Measurements from ENCODE around the gene TNFRSF17.

TNFRSF17 gene

GRCh38 chr16:11986521-11987057 is 21.6 kb downstream of the TNFRSF17 start:
- no peak for DNase-seq (ENCODE audit: insufficient read length, low spot score)
- FAIRE-seq, result no peak
- TF ChIP-seq POLR2A (IDR thresholded peaks at IDR 0.05; ENCODE audit: low read depth, low read length), result no peak
- no peak for TF ChIP-seq PAX5 (IDR thresholded peaks at IDR 0.05; ENCODE audit: insufficient read depth, low read length, severe bottlenecking)
- no peak for TF ChIP-seq SPI1 (IDR thresholded peaks at IDR 0.05; ENCODE audit: low read depth, low read length)
- TF ChIP-seq POU2F2 (IDR thresholded peaks at IDR 0.05; ENCODE audit: low read depth, low read length), result no peak
- TF ChIP-seq TAF1 (IDR thresholded peaks at IDR 0.05; ENCODE audit: low read depth, low read length), result no peak
- no peak for TF ChIP-seq POLR2AphosphoS5 (IDR thresholded peaks at IDR 0.05; ENCODE audit: low read depth, low read length)

DNA sequence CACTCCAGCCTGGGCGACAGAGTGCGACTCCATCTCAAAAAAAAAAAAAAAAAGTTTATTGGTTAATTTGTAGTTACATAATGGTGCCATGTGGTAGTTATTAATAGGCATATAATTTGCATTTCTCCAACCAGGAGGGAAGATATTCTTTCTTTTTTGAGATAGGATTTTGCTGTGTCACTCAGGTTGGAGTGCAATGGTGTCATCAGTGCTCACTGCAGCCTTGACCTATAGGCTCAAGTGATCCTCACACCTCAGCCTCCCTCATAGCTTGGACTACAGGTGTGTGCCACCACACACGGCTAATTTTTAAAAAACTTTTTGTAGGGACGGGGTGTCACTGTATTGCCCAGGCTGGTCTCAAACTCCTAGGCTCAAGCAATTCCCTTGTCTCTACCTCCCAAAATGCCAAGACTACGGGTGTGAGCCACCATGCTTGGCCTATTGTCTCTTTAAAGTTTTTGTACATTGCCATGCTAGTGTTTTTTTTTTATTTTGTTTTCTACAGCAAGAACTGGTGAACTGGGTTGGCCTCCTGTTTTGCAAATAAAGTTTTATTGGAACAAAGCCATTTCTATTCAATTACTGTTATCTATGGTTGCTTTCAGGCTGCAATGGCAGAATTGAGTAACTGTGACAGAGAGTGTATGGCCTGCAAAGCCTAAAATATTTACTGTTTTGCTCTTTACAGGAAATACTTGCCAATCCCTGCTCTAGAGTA is 23.4 kb downstream of the TNFRSF17 start:
- DNase-seq (ENCODE audit: insufficient read length, low spot score) (no peak), FAIRE-seq (no peak)
- no peak for TF ChIP-seq PAX5 (IDR thresholded peaks at IDR 0.05; ENCODE audit: insufficient read depth, low read length, severe bottlenecking)
- no peak for TF ChIP-seq POU2F2 (IDR thresholded peaks at IDR 0.05; ENCODE audit: low read depth, low read length)
- no peak for TF ChIP-seq SPI1 (IDR thresholded peaks at IDR 0.05; ENCODE audit: low read depth, low read length)

DNA sequence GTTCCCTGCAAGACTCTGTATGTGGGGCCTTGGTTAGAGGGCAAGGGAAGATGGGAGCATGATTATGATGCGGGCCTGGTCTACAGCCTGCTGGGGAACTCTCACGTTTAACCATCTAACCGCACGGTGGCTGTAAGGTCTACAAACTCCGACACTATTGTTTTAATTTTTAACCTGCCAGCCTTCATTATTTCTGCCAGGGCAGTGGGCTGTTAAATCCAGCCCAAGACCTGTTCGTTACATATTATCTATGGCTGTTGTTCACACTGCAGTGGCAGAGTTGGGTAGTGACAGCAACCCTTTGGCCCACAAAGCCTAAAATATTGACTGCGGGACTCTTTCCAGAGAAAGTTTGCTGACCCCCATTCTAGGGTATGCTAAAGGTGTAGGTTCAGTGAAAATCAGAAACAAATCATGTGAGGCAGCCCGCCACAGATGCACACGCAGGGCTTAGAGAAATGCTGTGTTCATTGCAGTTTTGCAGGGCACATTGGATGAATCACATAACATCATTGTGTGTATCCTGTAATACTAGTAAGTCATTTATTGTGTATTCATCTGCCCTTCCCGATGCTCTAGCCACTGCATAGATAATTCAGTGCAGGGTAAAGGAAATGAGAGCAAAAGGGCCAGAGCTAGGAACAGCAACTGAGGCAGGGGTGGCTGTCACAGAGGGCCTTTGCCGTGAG is 25.8 kb downstream of the TNFRSF17 start:
- FAIRE-seq (no peak), DNase-seq (ENCODE audit: insufficient read length, low spot score) (no peak)
- TF ChIP-seq TAF1 (IDR thresholded peaks at IDR 0.05; ENCODE audit: low read depth, low read length), result no peak
- TF ChIP-seq PAX5 (IDR thresholded peaks at IDR 0.05; ENCODE audit: insufficient read depth, low read length, severe bottlenecking), result no peak
- TF ChIP-seq POU2F2 (IDR thresholded peaks at IDR 0.05; ENCODE audit: low read depth, low read length), result no peak
- TF ChIP-seq SPI1 (IDR thresholded peaks at IDR 0.05; ENCODE audit: low read depth, low read length), result no peak
- no peak for TF ChIP-seq POLR2A (IDR thresholded peaks at IDR 0.05; ENCODE audit: low read depth, low read length)
- no peak for TF ChIP-seq POLR2AphosphoS5 (IDR thresholded peaks at IDR 0.05; ENCODE audit: low read depth, low read length)

- no peak for DNase-seq (ENCODE audit: insufficient read length, low spot score)
- TF ChIP-seq POLR2AphosphoS5 (IDR thresholded peaks at IDR 0.05; ENCODE audit: low read depth, low read length) (no peak), TAF1 (IDR thresholded peaks at IDR 0.05; ENCODE audit: low read depth, low read length) (no peak), SPI1 (IDR thresholded peaks at IDR 0.05; ENCODE audit: low read depth, low read length) (no peak)
- FAIRE-seq, result no peak
Observed at GRCh38 chr16:11992008-11992584, 27.1 kb downstream of the TNFRSF17 start.

DNA sequence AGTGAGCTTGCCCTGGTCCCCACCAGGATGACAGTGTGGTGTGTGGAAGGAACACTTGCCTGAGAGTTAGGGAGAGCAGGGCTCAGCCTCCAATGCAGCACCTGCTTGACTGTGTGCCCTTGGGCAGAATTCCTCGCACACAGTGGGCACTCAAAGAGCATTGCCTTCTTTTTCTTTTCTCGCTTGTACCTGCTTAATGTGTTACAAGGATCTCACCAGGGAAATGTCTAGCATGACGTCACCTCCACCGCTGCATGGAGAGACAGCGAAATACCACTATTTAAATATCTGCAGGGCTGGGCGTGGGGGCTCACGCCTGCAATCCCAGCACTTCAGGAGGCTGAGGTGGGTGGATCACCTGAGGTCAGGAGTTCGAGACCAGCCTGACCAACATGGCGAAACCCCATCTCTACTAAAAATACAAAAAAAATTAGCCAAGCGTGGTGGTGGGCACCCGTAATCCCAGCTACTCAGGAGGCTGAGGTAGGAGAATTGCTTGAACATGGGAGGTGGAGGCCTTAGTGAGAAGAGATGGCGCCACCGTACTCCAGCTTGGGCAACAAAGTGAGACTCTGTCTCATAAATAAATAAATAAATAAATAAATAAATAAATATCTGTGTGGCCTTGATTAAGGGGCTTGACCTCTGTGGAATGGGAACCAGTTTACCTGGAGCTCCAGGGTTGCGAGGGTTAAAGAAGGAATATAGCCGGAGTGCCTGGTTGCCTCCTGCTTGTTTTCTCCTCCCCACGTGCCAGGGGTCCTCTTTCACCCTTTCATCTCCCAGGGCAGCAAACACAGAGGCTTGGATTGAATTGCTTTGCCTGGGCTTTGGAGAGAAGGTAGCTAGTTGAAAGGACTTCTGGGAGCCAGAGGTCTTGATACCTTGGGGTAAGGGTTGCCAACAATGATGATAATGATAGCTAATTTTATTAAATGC is 27.8 kb downstream of the TNFRSF17 start:
- DNase-seq (ENCODE audit: insufficient read length, low spot score) (no peak), FAIRE-seq (no peak)
- TF ChIP-seq POU2F2 (IDR thresholded peaks at IDR 0.05; ENCODE audit: low read depth, low read length), result no peak
- no peak for TF ChIP-seq POLR2A (IDR thresholded peaks at IDR 0.05; ENCODE audit: low read depth, low read length)
- no peak for TF ChIP-seq SPI1 (IDR thresholded peaks at IDR 0.05; ENCODE audit: low read depth, low read length)
- TF ChIP-seq PAX5 (IDR thresholded peaks at IDR 0.05; ENCODE audit: insufficient read depth, low read length, severe bottlenecking), result no peak

DNA sequence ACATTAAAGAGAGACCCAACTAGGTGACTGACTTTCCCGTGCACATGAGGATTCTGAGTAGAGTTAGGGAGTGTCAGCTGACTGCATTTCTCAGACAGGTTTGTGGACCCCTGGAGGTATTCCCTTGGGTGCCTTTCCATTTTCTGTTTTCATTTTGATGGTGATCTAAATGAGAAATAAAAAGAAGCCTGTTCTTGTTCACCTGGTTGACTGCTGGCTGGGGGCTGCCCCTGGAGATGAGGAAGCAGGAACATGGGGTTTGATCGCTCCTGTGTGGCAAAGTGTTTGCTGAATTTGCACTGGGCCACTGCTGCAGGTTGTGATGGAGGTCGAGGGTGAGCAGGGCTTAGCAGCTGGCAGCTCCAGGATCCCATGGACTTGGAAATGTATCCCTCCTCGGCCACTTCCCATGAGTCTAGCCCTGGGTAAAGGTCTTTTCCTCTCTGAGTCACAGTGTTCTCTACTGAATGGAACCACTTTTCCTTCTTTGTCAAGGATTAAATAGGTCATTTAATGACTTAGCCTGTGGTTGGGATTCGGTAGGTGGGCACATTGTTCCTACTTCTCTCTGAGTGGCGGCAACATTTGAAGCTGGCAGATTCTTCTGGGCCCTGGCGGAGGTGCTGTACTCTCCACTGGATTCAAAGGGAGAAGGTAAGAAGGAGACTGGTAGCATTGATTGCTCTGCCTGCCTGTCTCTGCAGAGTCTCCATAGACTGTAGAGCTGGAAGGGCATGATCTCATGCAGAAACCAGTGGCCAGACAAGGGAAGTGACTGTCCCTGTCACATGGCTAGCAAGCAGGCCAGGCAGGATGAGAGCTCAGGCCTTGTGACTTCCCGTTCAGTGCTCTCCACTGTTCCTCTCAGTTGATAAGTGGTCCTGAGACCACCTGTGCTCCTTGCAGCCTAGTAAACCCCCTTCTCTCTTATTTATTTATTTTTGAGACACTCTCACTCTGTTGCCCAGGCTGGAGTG is 29.4 kb downstream of the TNFRSF17 start:
- no peak for TF ChIP-seq PAX5 (IDR thresholded peaks at IDR 0.05; ENCODE audit: insufficient read depth, low read length, severe bottlenecking)
- TF ChIP-seq POU2F2 (IDR thresholded peaks at IDR 0.05; ENCODE audit: low read depth, low read length), result no peak
- TF ChIP-seq POLR2A (IDR thresholded peaks at IDR 0.05; ENCODE audit: low read depth, low read length), result no peak
- TF ChIP-seq POLR2AphosphoS5 (IDR thresholded peaks at IDR 0.05; ENCODE audit: low read depth, low read length), result no peak
- TF ChIP-seq TAF1 (IDR thresholded peaks at IDR 0.05; ENCODE audit: low read depth, low read length), result no peak
- peak; percentile 50 for TF ChIP-seq SPI1 (IDR thresholded peaks at IDR 0.05; ENCODE audit: low read depth, low read length)
- FAIRE-seq (peak; percentile 65), DNase-seq (ENCODE audit: insufficient read length, low spot score) (no peak)

GRCh38 chr16:11996433-11997330 is 31.7 kb downstream of the TNFRSF17 start:
- no peak for TF ChIP-seq PAX5 (IDR thresholded peaks at IDR 0.05; ENCODE audit: insufficient read depth, low read length, severe bottlenecking)
- no peak for TF ChIP-seq POLR2A (IDR thresholded peaks at IDR 0.05; ENCODE audit: low read depth, low read length)
- no peak for TF ChIP-seq POLR2AphosphoS5 (IDR thresholded peaks at IDR 0.05; ENCODE audit: low read depth, low read length)
- no peak for TF ChIP-seq SPI1 (IDR thresholded peaks at IDR 0.05; ENCODE audit: low read depth, low read length)
- no peak for TF ChIP-seq POU2F2 (IDR thresholded peaks at IDR 0.05; ENCODE audit: low read depth, low read length)
- FAIRE-seq, result no peak
- DNase-seq (ENCODE audit: insufficient read length, low spot score), result no peak
